Testis (tissue), 3 donors: Measurements from ENCODE around the gene PALM. TPM values are rescaled to one million over a fixed set of nuclear protein-coding genes. Genes with fewer than 3 reads are reported as not detected.

ENCODE experiments used
- DNase-seq: peaks from one replicate; pipeline ENCODE4 v3.0.0-alpha.2; 2019
- H3K27ac ChIP-seq, 2 donors: fragments of 200-600 bp; sonication (generic); one replicate each; pipeline ENCODE4 v1.5.1; 2019
- H3K27me3 ChIP-seq: fragments of 200-600 bp; sonication (generic); one replicate; pipeline ENCODE4 v1.5.1; 2019
- H3K36me3 ChIP-seq: fragments of 200-600 bp; sonication (generic); one replicate; pipeline ENCODE4 v1.5.1; 2017; ENCODE audit warnings: low read depth; ENCODE audit errors: missing control alignments
- H3K4me1 ChIP-seq: fragments of 200-600 bp; sonication (generic); one replicate; pipeline ENCODE4 v1.5.1; 2019
- H3K4me3 ChIP-seq, 2 donors: fragments of 200-600 bp; sonication (generic); one replicate each; pipeline ENCODE4 v1.5.1; 2017 to 2019
- H3K9me3 ChIP-seq: fragments of 200-600 bp; sonication (generic); one replicate; pipeline ENCODE4 v1.5.1; 2017
- CTCF ChIP-seq, 3 experiments: fragments of 450-650 bp in 2 of 3; fragments of 200-600 bp in 1 of 3; sonication (generic) in 1 of 3; IDR thresholded peaks; one replicate each; pipeline ENCODE4 v1.5.1; 2016 to 2019; ENCODE audit warnings: antibody characterized with exemption in 3 of 3, mild to moderate bottlenecking in 2 of 3, moderate library complexity in 1 of 3
- POLR2A ChIP-seq: fragments of 450-650 bp; IDR thresholded peaks from one replicate; pipeline ENCODE4 v1.6.1; 2017; ENCODE audit warnings: antibody characterized with exemption, mild to moderate bottlenecking, moderate library complexity
- WGBS, 2 donors: methylation state at CpG; one replicate each; pipeline ENCODE4 v1.1.5; 2018; 5-methylcytosine and 5-hydroxymethylcytosine counted together
- intact Hi-C: fragments of 100-400 bp; cut with DNase I; formaldehyde crosslinking; loops from one replicate; pipeline ENCODE4 v1.15.1; 2023; ENCODE audit warnings: low total_unique reads
- polyA plus RNA-seq: library from polyadenylated mRNA; stranded (reverse); fragments of 350-450 nt; fragmentation: Illumina TruSeq; extraction: RNeasy Lipid Tissue Mini Kit (QIAGEN cat#74804); gene quantifications from one replicate; pipeline ENCODE4 v1.2.3, GENCODE V29; 2014; ENCODE audit warnings: low read depth, low replicate concordance; ENCODE audit not compliant: insufficient read depth
- total RNA-seq, 2 donors: library from RNA; depleted of rRNA; stranded (reverse); fragments of >200 nt; gene quantifications; one replicate each; pipeline ENCODE4 v1.2.3, GENCODE V29; 2016

The PALM gene
- total and polyA plus RNA-seq, 3 donors from 2014 or later: 35.5 to 47.8 (median 46.4) TPM

- 37 to 42% methylated on average over 15 to 21 of the region's 21 CpGs for WGBS, 2 donors
- peak overlapping the region; percentile 82 to 89 for H3K27ac ChIP-seq
These were observed 2.0 kb downstream of the PALM start for GRCh38 chr19:710767-711166.

GRCh38 chr19:711254-711653 is 2.5 kb downstream of the PALM start:
- Histone ChIP-seq H3K27me3 (no peaks in the 10 kb centered on the region), H3K9me3 (no peaks in the 10 kb centered on the region), H3K4me3 (no peak overlapping the region), H3K27ac (peak overlapping the region in 1 of 2 donors; percentile 89), H3K36me3 (no peaks in the 10 kb centered on the region), H3K4me1 (peaks cover 20% of the 10 kb centered on the region)
- intact Hi-C loops: no loop called here
- no peak for DNase-seq
- no peak for TF ChIP-seq POLR2A
- TF ChIP-seq CTCF (IDR thresholded peaks at IDR 0.05): no peak
- WGBS, 2 donors: 70 to 82% methylated on average over 7 to 8 of the region's 8 CpGs

More at GRCh38 chr19:710767-711166, 2.0 kb downstream of the PALM start:
- no peaks in the 10 kb centered on the region for H3K36me3 ChIP-seq
- DNase-seq: no peak
- no peaks in the 10 kb centered on the region for H3K9me3 ChIP-seq
- TF ChIP-seq POLR2A (no peak), CTCF (IDR thresholded peaks at IDR 0.05) (no peak)
- intact Hi-C loops: no loop called here
- H3K4me1 ChIP-seq: peaks cover 20% of the 10 kb centered on the region
- H3K4me3 ChIP-seq: no peak overlapping the region
- H3K27me3 ChIP-seq: no peaks in the 10 kb centered on the region

DNA sequence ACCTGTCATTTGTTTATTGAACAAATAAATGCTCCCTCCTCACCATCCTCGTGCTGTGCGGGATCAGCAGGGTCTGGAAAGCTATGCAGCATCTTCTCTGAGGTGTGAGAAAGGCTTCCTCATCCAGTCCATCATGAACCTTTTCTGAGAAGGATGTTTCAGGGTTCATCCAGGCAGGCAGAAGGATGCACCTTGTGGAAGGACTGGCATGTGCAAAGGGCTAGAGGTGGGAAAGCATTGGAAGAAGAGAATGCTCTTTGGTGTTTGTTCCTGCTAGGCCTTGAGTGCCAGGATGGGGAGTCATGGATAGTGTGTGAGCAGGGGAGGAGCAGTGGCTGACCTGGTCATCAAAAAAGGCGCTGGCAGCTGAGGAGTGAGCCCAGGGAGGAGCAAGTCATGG is 6.6 kb downstream of the PALM start:
- Histone ChIP-seq H3K27me3 (no peaks in the 10 kb centered on the region), H3K27ac (no peak overlapping the region), H3K4me1 (peaks cover 25% of the 10 kb centered on the region), H3K36me3 (no peaks in the 10 kb centered on the region), H3K4me3 (no peak overlapping the region), H3K9me3 (no peaks in the 10 kb centered on the region)
- intact Hi-C loops: no loop called here
- 96 to 100% methylated on average over 3 of the region's 3 CpGs for WGBS, 2 donors
- TF ChIP-seq CTCF (IDR thresholded peaks at IDR 0.05) (no peak), POLR2A (no peak)
- DNase-seq: no peak

GRCh38 chr19:718251-718951 is 9.7 kb downstream of the PALM start:
- peak overlapping the region; percentile 74 to 80 for H3K27ac ChIP-seq
- intact Hi-C loops: no loop called here
- H3K4me1 ChIP-seq: peaks cover 32% of the 10 kb centered on the region
- WGBS, 2 donors: 26 to 27% methylated on average over 10 to 23 of the region's 23 CpGs
- H3K36me3 ChIP-seq: no peaks in the 10 kb centered on the region
- H3K4me3 ChIP-seq: no peak overlapping the region
- no peaks in the 10 kb centered on the region for H3K9me3 ChIP-seq
- TF ChIP-seq POLR2A (no peak), CTCF (IDR thresholded peaks at IDR 0.05) (no peak)
- no peaks in the 10 kb centered on the region for H3K27me3 ChIP-seq
- peak; percentile 67 for DNase-seq
